Neural crest cell (in vitro differentiated cells): ENCODE measurements around the gene PUSL1. TPM values are rescaled to one million over a fixed set of nuclear protein-coding genes. Genes with fewer than 3 reads are reported as not detected.

Source experiments
- DNase-seq: peaks from one replicate; pipeline ENCODE4 v3.0.0; 2021; ENCODE audit warnings: low read depth, mixed read lengths, low spot score
- H3K27ac Mint-ChIP-seq: one replicate; pipeline ENCODE4 v1.8.0; 2021; ENCODE audit warnings: mild to moderate bottlenecking, mixed read lengths; ENCODE audit not compliant: unreplicated experiment
- H3K27me3 Mint-ChIP-seq: 2 replicates; pipeline ENCODE4 v1.8.0; 2021; ENCODE audit warnings: low read depth, mild to moderate bottlenecking, mixed read lengths
- H3K36me3 Mint-ChIP-seq: 2 replicates; pipeline ENCODE4 v1.8.0; 2021; ENCODE audit warnings: low read depth, mild to moderate bottlenecking, mixed read lengths
- H3K4me1 Mint-ChIP-seq: 2 replicates; pipeline ENCODE4 v1.8.0; 2021; ENCODE audit warnings: mixed read lengths
- H3K4me3 Mint-ChIP-seq: one replicate; pipeline ENCODE4 v1.8.0; 2021; ENCODE audit warnings: mild to moderate bottlenecking, mixed read lengths
- H3K9me3 Mint-ChIP-seq: 2 replicates; pipeline ENCODE4 v1.8.0; 2021; ENCODE audit warnings: mixed read lengths
- total RNA-seq: library from RNA; stranded (reverse); gene quantifications from 2 replicates; pipeline ENCODE4 v1.2.1, GENCODE V29; 2021
- TF ChIP-seq, protein P1 (sequence below): fragments of 200-600 bp; sonication (generic); conservative IDR thresholded peaks from 2 replicates; pipeline ENCODE4 v1.5.0; 2021; ENCODE audit warnings: antibody characterized with exemption, mild to moderate bottlenecking

The PUSL1 gene
- total RNA-seq, 1 donor from 2014 or later = 27.9 TPM

- H3K27me3 Mint-ChIP-seq = peaks cover 2% of the 10 kb centered on the region
Measured at GRCh38 chr1:1291023-1291528, 17.3 kb upstream of the PUSL1 start.

DNA sequence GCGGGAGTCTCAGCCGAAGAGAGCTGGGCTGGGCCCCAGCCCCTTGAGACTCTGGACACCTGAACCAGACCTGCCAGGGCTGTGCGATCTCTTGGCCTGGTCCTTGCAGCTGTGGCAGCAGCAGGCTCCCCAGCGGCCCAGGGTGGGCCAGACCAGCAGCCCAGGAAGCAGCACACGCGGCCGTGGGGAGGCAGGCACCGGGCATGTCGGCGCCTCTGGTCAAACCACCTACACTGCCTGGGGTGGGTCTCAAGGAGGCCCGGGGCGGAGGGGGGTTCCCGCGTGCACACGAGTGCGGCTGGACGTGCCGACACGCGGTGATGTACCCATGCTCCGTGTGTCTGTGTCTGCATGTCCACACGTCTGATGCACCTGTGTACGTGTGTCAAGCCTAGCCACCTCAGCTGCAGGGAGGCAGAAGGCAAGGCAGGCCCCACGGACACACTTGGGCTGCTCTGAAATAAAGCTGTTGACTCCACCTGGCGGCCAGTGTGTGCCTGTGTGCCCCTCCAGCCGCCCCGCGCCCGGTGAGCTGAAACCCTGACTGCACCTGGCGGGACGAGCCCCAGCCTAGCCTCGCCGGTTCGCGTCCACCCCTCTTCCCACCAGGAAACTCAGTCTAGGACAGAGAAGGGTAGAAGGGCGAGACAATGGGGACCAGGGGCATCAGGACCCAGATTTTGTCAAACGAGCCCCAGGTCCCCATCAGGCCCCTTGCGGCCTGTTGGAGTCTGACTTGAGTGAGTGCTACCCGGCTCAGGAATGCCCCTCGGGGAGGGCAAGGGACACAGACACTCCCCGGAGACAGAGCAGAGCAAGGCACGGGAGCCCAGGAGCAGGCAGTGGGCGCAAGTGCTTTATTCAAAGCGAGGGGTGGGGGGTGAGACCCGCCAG lies 16.6 kb upstream of the PUSL1 start:
- TF ChIP-seq, protein P1, sequence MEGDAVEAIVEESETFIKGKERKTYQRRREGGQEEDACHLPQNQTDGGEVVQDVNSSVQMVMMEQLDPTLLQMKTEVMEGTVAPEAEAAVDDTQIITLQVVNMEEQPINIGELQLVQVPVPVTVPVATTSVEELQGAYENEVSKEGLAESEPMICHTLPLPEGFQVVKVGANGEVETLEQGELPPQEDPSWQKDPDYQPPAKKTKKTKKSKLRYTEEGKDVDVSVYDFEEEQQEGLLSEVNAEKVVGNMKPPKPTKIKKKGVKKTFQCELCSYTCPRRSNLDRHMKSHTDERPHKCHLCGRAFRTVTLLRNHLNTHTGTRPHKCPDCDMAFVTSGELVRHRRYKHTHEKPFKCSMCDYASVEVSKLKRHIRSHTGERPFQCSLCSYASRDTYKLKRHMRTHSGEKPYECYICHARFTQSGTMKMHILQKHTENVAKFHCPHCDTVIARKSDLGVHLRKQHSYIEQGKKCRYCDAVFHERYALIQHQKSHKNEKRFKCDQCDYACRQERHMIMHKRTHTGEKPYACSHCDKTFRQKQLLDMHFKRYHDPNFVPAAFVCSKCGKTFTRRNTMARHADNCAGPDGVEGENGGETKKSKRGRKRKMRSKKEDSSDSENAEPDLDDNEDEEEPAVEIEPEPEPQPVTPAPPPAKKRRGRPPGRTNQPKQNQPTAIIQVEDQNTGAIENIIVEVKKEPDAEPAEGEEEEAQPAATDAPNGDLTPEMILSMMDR = peak; percentile 74
- H3K27me3 Mint-ChIP-seq = peaks cover 2% of the 10 kb centered on the region
- H3K9me3 Mint-ChIP-seq = no peaks in the 10 kb centered on the region
- H3K4me3 Mint-ChIP-seq = peak overlapping the region; percentile 47
- no peak overlapping the region for H3K27ac Mint-ChIP-seq
- H3K36me3 Mint-ChIP-seq = no peaks in the 10 kb centered on the region
- DNase-seq = peak; percentile 64
- H3K4me1 Mint-ChIP-seq = no peaks in the 10 kb centered on the region

More at GRCh38 chr1:1291023-1291528, 17.3 kb upstream of the PUSL1 start:
- H3K9me3 Mint-ChIP-seq = no peaks in the 10 kb centered on the region
- DNase-seq = no peak
- H3K36me3 Mint-ChIP-seq = no peaks in the 10 kb centered on the region
- no peak overlapping the region for H3K27ac Mint-ChIP-seq
- no peaks in the 10 kb centered on the region for H3K4me1 Mint-ChIP-seq
- no peak overlapping the region for H3K4me3 Mint-ChIP-seq
- TF ChIP-seq, protein P1 = no peak

DNA sequence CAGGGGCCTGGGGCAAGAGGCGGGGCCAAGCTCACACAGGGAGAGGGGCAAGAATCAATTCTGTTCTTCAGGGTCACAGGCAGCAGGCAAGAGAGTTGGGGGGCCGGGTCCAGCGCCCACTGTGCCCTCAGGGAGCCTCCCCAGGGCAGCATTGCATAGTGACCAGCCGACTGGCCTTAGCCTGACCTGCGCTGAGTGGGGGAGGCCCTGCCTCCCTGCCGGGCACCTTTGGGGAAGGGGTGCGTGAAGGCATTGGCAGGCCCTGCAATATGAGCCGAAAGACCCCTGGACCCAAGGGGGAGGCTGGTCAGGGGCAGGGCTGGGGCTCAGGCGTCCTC lies 16.0 kb upstream of the PUSL1 start:
- DNase-seq = no peak
- Mint-ChIP-seq H3K4me3 (peak overlapping the region; percentile 47), H3K27me3 (peaks cover 2% of the 10 kb centered on the region), H3K36me3 (no peaks in the 10 kb centered on the region), H3K4me1 (no peaks in the 10 kb centered on the region), H3K27ac (no peak overlapping the region), H3K9me3 (no peaks in the 10 kb centered on the region)
- TF ChIP-seq, protein P1 = no peak

- Mint-ChIP-seq H3K4me3 (no peak overlapping the region), H3K9me3 (no peaks in the 10 kb centered on the region), H3K27ac (no peak overlapping the region), H3K36me3 (no peaks in the 10 kb centered on the region), H3K27me3 (peaks cover 2% of the 10 kb centered on the region), H3K4me1 (no peaks in the 10 kb centered on the region)
- TF ChIP-seq, protein P1 = no peak
- DNase-seq = no peak
Measured at GRCh38 chr1:1292851-1293250, 15.5 kb upstream of the PUSL1 start.

DNA sequence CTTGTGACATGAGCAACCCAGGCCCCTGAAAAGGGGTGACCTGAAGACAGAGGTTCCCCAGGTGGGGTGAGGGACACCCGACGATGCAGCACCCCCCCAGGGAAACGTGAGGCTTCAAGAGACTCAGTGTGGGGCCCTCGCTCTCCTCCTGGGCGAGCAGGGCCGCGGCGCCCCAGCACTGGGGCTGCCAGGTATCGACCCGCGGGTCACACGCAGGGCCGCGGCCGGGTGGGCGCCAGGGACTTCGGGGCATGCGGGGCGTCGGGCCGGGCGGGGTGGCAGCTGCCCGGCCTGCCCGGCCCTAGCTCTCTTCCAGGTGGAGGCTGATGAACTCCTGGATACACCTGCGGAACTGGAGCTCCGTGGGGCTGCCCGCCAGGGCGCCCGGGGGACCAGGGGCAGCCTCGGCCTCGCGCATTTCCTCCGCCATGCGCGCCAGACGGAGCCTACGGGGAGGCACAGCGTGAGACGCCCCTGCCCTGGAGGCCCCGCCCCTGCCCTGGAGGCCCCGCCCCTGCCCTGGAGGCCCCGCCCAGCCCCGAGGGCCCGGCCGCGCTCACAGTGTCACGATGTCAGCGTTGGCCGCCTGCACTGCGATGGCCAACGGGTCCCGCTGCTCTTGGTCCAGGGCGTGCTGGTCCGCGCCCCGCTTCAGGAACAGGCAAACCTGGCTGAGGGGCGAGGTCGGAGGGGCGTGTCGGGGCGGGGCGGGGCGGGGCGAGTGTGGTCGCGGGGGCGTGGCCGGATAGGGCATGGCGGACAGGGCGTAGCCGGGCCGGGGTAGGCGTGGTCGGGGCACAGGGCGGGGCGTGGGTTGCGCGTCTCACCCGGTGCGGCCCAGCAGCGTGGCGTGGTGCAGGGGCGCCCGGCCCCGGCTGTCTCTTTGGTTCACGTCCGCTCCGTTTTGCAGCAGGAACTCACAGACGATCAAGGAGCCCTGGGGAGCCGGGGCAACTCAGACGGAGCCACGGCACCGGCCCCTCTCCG lies 14.8 kb upstream of the PUSL1 start:
- Mint-ChIP-seq H3K27me3 (peaks cover 2% of the 10 kb centered on the region), H3K36me3 (no peaks in the 10 kb centered on the region), H3K9me3 (no peaks in the 10 kb centered on the region), H3K27ac (no peak overlapping the region), H3K4me1 (no peaks in the 10 kb centered on the region), H3K4me3 (no peak overlapping the region)
- DNase-seq = no peak
- TF ChIP-seq, protein P1 = no peak
